IMR-90 (cell line): ENCODE results near the gene SLC25A33. TPM values are rescaled to one million over a fixed set of nuclear protein-coding genes. Genes with fewer than 3 reads are reported as not detected.

Experiments used
- ATAC-seq: fragments of 200-7000 bp; cut with Tn5 transposase; 2 replicates; pipeline ENCODE4 v1.9.1; 2020; ENCODE audit warnings: low read depth, mild to moderate bottlenecking, moderate library complexity
- BruUV-seq: library from RNA; stranded (reverse); fragments of 400-500 nt; replicated peaks from 2 replicates; lab custom pipeline; 2021; lab: Mats Ljungman, UMichigan
- CTCF ChIA-PET: fragments of 300-600 bp; formaldehyde crosslinking; extraction: SDS; loops from one replicate; lab custom pipeline; 2021; ENCODE audit warnings: antibody characterized with exemption; lab: Yijun Ruan, JAX
- POLR2A ChIA-PET: fragments of 300-600 bp; sonication (Branson Sonifier 250); formaldehyde crosslinking; loops from one replicate; lab custom pipeline; 2022; ENCODE audit warnings: antibody characterized with exemption; ENCODE audit not compliant: unreplicated experiment; lab: Charles Lee
- DNase-seq: peaks from one replicate; pipeline ENCODE4 v3.0.0; 2013
- H2AFZ ChIP-seq: replicated peaks from 2 replicates; pipeline ENCODE3; 2013; ENCODE audit warnings: low read length, mild to moderate bottlenecking; ENCODE audit not compliant: poor library complexity
- H2AK5ac ChIP-seq: 2 replicates; pipeline ENCODE4 v1.6.1; 2013; ENCODE audit warnings: low read depth, low read length, inconsistent platforms
- H2AK9ac ChIP-seq: replicated peaks from 2 replicates; pipeline ENCODE3; 2013; ENCODE audit warnings: mild to moderate bottlenecking, low read depth, low read length, moderate library complexity; ENCODE audit not compliant: poor library complexity
- H2BK120ac ChIP-seq: 2 replicates; pipeline ENCODE4 v1.6.1; 2013; ENCODE audit warnings: low read depth, low read length, inconsistent platforms
- H2BK15ac ChIP-seq: 3 replicates; pipeline ENCODE4 v1.6.1; 2013; ENCODE audit warnings: low read depth, low read length, inconsistent platforms
- H2BK20ac ChIP-seq: 2 replicates; pipeline ENCODE4 v1.6.1; 2013; ENCODE audit warnings: low read depth, mild to moderate bottlenecking, inconsistent platforms, low read length, moderate library complexity
- H2BK5ac ChIP-seq: 2 replicates; pipeline ENCODE4 v1.6.1; 2013; ENCODE audit warnings: mild to moderate bottlenecking, low read depth, low read length, inconsistent platforms; ENCODE audit not compliant: poor library complexity, severe bottlenecking
- H3K14ac ChIP-seq: replicated peaks from 2 replicates; pipeline ENCODE4 v1.6.1; 2013; ENCODE audit warnings: low read depth, low read length, inconsistent platforms
- H3K18ac ChIP-seq: 2 replicates; pipeline ENCODE4 v1.6.1; 2013; ENCODE audit warnings: low read depth, low read length, control low read depth
- H3K23ac ChIP-seq: 2 replicates; pipeline ENCODE4 v1.6.1; 2013; ENCODE audit warnings: low read depth, low read length, inconsistent platforms
- H3K27ac ChIP-seq: 2 replicates; pipeline ENCODE4 v1.5.1; 2013; ENCODE audit warnings: mild to moderate bottlenecking, control low read depth, low read length; ENCODE audit not compliant: insufficient read depth
- H3K27me3 ChIP-seq: 2 replicates; pipeline ENCODE4 v1.6.1; 2013; ENCODE audit warnings: low read length; ENCODE audit not compliant: control insufficient read depth, insufficient read depth
- H3K36me3 ChIP-seq: 2 replicates; pipeline ENCODE4 v1.6.1; 2013; ENCODE audit warnings: low read length, mixed read lengths; ENCODE audit not compliant: control insufficient read depth, insufficient read depth
- H3K4ac ChIP-seq: 2 replicates; pipeline ENCODE4 v1.6.1; 2013; ENCODE audit warnings: low read depth, low read length, inconsistent platforms
- H3K4me1 ChIP-seq: 2 replicates; pipeline ENCODE4 v1.6.1; 2013; ENCODE audit warnings: low read length, mixed read lengths; ENCODE audit not compliant: control insufficient read depth, insufficient read depth
- H3K4me2 ChIP-seq: 2 replicates; pipeline ENCODE4 v1.6.1; 2013; ENCODE audit warnings: low read depth, mild to moderate bottlenecking, control low read depth, low read length, moderate library complexity
- H3K4me3 ChIP-seq: 2 replicates; pipeline ENCODE4 v1.5.1; 2013; ENCODE audit warnings: low read depth, mild to moderate bottlenecking, control low read depth, low read length, moderate library complexity; ENCODE audit not compliant: insufficient read depth
- H3K56ac ChIP-seq: 2 replicates; pipeline ENCODE4 v1.6.1; 2013; ENCODE audit warnings: low read length, inconsistent platforms; ENCODE audit not compliant: insufficient read depth; ENCODE audit errors: extremely low read depth
- H3K79me1 ChIP-seq, 2 experiments: 2 replicates each; pipeline ENCODE4 v1.6.1; 2013; ENCODE audit warnings: low read length in 2 of 2, inconsistent platforms in 1 of 2, low read depth in 1 of 2
- H3K9ac ChIP-seq: 2 replicates; pipeline ENCODE4 v1.6.1; 2013; ENCODE audit warnings: low read depth, low read length, control low read depth
- H3K9me1 ChIP-seq: 2 replicates; pipeline ENCODE4 v1.6.1; 2013; ENCODE audit warnings: low read length, inconsistent platforms; ENCODE audit not compliant: insufficient read depth
- H3K9me3 ChIP-seq: 2 replicates; pipeline ENCODE4 v1.6.1; 2013; ENCODE audit warnings: low read length; ENCODE audit not compliant: control insufficient read depth, insufficient read depth
- H4K20me1 ChIP-seq: 2 replicates; pipeline ENCODE4 v1.6.1; 2013; ENCODE audit warnings: low read length, inconsistent platforms; ENCODE audit not compliant: insufficient read depth
- H4K5ac ChIP-seq: 2 replicates; pipeline ENCODE4 v1.6.1; 2013; ENCODE audit warnings: mild to moderate bottlenecking, low read depth, low read length, control low read depth
- H4K8ac ChIP-seq, 2 experiments: 2 replicates each; pipeline ENCODE4 v1.6.1; 2013; ENCODE audit warnings: low read depth in 2 of 2, low read length in 2 of 2, control low read depth in 1 of 2, inconsistent platforms in 1 of 2
- H4K91ac ChIP-seq: 2 replicates; pipeline ENCODE4 v1.6.1; 2013; ENCODE audit warnings: low read depth, low read length, inconsistent platforms; ENCODE audit not compliant: insufficient read depth
- CEBPB ChIP-seq: IDR thresholded peaks from 2 replicates; pipeline ENCODE4 v1.6.1; 2012; ENCODE audit warnings: low read depth, low read length, improper control_type of control experiment
- ELK1 ChIP-seq: fragments of 150-350 bp; IDR thresholded peaks from 2 replicates; pipeline ENCODE4 v1.6.1; 2016; ENCODE audit warnings: low read depth, mild to moderate bottlenecking, low read length, moderate library complexity, borderline replicate concordance
- FOS ChIP-seq: fragments of 150-350 bp; IDR thresholded peaks from 2 replicates; pipeline ENCODE4 v1.6.1; 2016; ENCODE audit warnings: low read depth, low read length
- MAZ ChIP-seq: IDR thresholded peaks from 2 replicates; pipeline ENCODE4 v1.6.1; 2012; ENCODE audit warnings: low read depth, mild to moderate bottlenecking, low read length, improper control_type of control experiment, moderate library complexity, borderline replicate concordance
- MXI1 ChIP-seq: IDR thresholded peaks from 2 replicates; pipeline ENCODE4 v1.6.1; 2012; ENCODE audit warnings: low read depth, mild to moderate bottlenecking, low read length, moderate library complexity, borderline replicate concordance
- RAD21 ChIP-seq: IDR thresholded peaks from 2 replicates; pipeline ENCODE4 v1.6.1; 2012; ENCODE audit warnings: low read length, improper control_type of control experiment
- RFX5 ChIP-seq: IDR thresholded peaks from 2 replicates; pipeline ENCODE4 v1.8.0; 2012; ENCODE audit warnings: low read depth, mild to moderate bottlenecking, low read length, moderate library complexity
- SMC3 ChIP-seq: fragments of 150-350 bp; IDR thresholded peaks from 2 replicates; pipeline ENCODE4 v1.6.1; 2016; ENCODE audit warnings: low read depth, mild to moderate bottlenecking, antibody characterized with exemption, low read length, moderate library complexity
- USF2 ChIP-seq: fragments of 150-350 bp; IDR thresholded peaks from 2 replicates; pipeline ENCODE4 v1.6.1; 2017; ENCODE audit warnings: mild to moderate bottlenecking, antibody characterized with exemption, low read length, low read depth
- WGBS, 2 experiments: methylation state at CpG; one replicate each; pipeline versions ENCODE4 v1.1.5 to v1.1.7; 2013; ENCODE audit warnings: missing lambda C conversion rate in 2 of 2; ENCODE audit not compliant: insufficient read length in 1 of 2; ENCODE audit errors: extremely low coverage in 2 of 2; 5-methylcytosine and 5-hydroxymethylcytosine counted together
- dilution Hi-C: fragments of 300-500 bp; cut with HindIII; formaldehyde crosslinking; loops from one replicate; pipeline ENCODE4 v1.14.3; 2018; ENCODE audit warnings: low sequenced_read_pairs; ENCODE audit not compliant: unreplicated experiment
- in situ Hi-C: fragments of 300-500 bp; cut with MboI; formaldehyde crosslinking; loops from 3 replicates; pipeline ENCODE4 v1.14.3; 2019; ENCODE audit warnings: low sequenced_read_pairs, inconsistent platforms, mixed read lengths
- intact Hi-C: fragments of 100-400 bp; cut with micrococcal nuclease; formaldehyde crosslinking; loops from 2 replicates; pipeline ENCODE4 v1.10.0; 2022
- polyA plus RNA-seq, 3 experiments: library from polyadenylated mRNA; depleted of rRNA; stranded (reverse); fragments of >200 nt; gene quantifications; 2 replicates each; pipeline ENCODE4 v1.2.3, GENCODE V29; 2012; ENCODE audit warnings: low replicate concordance in 1 of 3
- total RNA-seq: library from RNA; depleted of rRNA; stranded (reverse); fragments of >200 nt; gene quantifications from 2 replicates; pipeline ENCODE4 v1.2.3, GENCODE V29; 2012

The SLC25A33 gene
- total and polyA plus RNA-seq, 2 of the 4 experiments (the other 2 are of a cell fraction), result 2.5 to 3.0 TPM

DNA sequence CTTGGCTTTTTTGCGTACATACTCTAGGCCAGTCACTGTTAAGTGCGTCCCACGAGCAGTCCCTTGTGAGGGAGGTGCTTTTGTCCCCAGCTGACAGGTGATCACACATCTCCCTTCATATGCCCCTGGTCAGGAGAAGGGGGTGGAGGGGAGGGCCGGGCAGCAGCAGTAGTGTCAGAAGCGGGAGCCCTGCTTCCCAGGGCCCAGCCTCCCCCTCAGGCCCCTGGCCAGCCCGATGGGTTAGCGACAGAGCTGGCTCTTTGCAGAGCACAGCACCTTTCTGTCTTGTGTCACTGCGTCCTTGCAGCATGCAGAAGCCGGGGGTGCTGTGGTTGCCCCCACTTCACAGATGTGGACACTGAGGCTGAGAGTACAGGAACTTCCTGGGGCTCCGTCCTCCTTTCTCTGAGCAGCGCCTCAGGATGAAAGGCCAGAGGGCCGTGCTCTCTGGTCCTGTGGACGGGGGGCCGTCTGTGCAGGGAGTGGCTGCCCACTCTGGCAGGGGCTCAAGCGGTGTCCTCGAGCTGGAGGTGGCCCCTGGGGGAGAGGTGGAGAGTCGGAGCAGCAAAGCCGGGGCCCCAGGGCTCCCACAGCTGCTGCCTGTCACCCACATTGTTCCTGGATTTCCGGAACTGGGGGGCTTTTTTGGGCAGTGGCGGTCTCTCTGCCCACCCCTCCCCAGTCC is 55.3 kb downstream of the SLC25A33 start:
- Histone ChIP-seq H3K9me3 (no peaks in the 10 kb centered on the region), H3K18ac (no peak overlapping the region), H2AK5ac (no peak overlapping the region; the same call in 1 of the 2 replicates), H3K9me1 (peaks cover 21% of the 10 kb centered on the region), H3K9ac (no peak overlapping the region), H2BK20ac (no peak overlapping the region), H2AFZ (no peak overlapping the region), H3K27me3 (no peaks in the 10 kb centered on the region), H4K5ac (no peak overlapping the region), H3K23ac (no peak overlapping the region), H3K4me2 (no peak overlapping the region), H3K36me3 (peaks cover 11% of the 10 kb centered on the region; the same call in 1 of the 2 replicates), H2BK5ac (no peak overlapping the region), H3K79me1 (peaks cover 18 to 73% of the 10 kb centered on the region in 2 experiments), H3K4me3 (no peak overlapping the region), H3K4ac (no peak overlapping the region), H4K8ac (no peak overlapping the region), H3K4me1 (peaks cover 16% of the 10 kb centered on the region), H2BK120ac (no peak overlapping the region), H3K14ac (no peak overlapping the region), H4K91ac (no peak overlapping the region), H2AK9ac (no peak overlapping the region), H2BK15ac (no peak overlapping the region), H3K27ac (no peak overlapping the region), H4K20me1 (peaks cover 44% of the 10 kb centered on the region), H3K56ac (no peak overlapping the region)
- in situ Hi-C loops (no loop called here), intact Hi-C loops (no loop called here), dilution Hi-C loops (no loop called here)
- ChIA-PET CTCF (no interaction called here), POLR2A (no interaction called here)
- no TSS peak for BruUV-seq
- ATAC-seq, result no peak
- WGBS, 2 experiments, result 92% methylated on average over 6 of the region's 20 CpGs; no CpG with 5 or more reads in 1 of the 2 experiments
- no peak for DNase-seq
- TF ChIP-seq RAD21 (no peak), USF2 (no peak), SMC3 (no peak), CEBPB (no peak), RFX5 (no peak), MAZ (no peak), ELK1 (no peak), FOS (no peak), MXI1 (no peak)
